HG03469 (cell line): ENCODE data around the gene HOXB9.

ENCODE experiments used
- ATAC-seq: cut with Tn5 transposase; IDR thresholded peaks from one replicate; pipeline ENCODE4 v1.9.1; 2021; ENCODE audit warnings: mild to moderate bottlenecking, moderate library complexity, moderate number of reproducible peaks; ENCODE audit not compliant: unreplicated experiment

The HOXB9 gene

GRCh38 chr17:48626245-48627117, at the start of gene HOXB9:
Gene HOXB9 (minus strand): TSS chr17:48626358. CDS start chr17:48626269, 89 bp downstream.
- ATAC-seq = no peak

GRCh38 chr17:48672340-48672739, 46.2 kb upstream of the HOXB9 start:
- ATAC-seq = no peak

- no peak for ATAC-seq
Measured at GRCh38 chr17:48671697-48672171, 45.6 kb upstream of the HOXB9 start.

- no peak for ATAC-seq
Measured at GRCh38 chr17:48663134-48663924, 37.2 kb upstream of the HOXB9 start.

GRCh38 chr17:48655913-48656312, 29.8 kb upstream of the HOXB9 start:
- ATAC-seq = no peak

- no peak for ATAC-seq
Measured at GRCh38 chr17:48649741-48650140, 23.6 kb upstream of the HOXB9 start.

GRCh38 chr17:48647963-48648245, 21.7 kb upstream of the HOXB9 start:
- no peak for ATAC-seq

GRCh38 chr17:48647103-48647962, 21.2 kb upstream of the HOXB9 start:
- ATAC-seq = no peak

- ATAC-seq = no peak
Measured at GRCh38 chr17:48646183-48647102, 20.3 kb upstream of the HOXB9 start.

- ATAC-seq = no peak
Measured at GRCh38 chr17:48645639-48646182, 19.6 kb upstream of the HOXB9 start.

GRCh38 chr17:48644910-48645557, 18.9 kb upstream of the HOXB9 start:
- ATAC-seq = no peak

- no peak for ATAC-seq
Measured at GRCh38 chr17:48644159-48644558, 18.0 kb upstream of the HOXB9 start.

- ATAC-seq = no peak
Measured at GRCh38 chr17:48643697-48644012, 17.5 kb upstream of the HOXB9 start.

- ATAC-seq = no peak
Measured at GRCh38 chr17:48642843-48643696, 16.9 kb upstream of the HOXB9 start.

GRCh38 chr17:48642059-48642842, 16.1 kb upstream of the HOXB9 start:
- ATAC-seq = no peak

- no peak for ATAC-seq
Measured at GRCh38 chr17:48641541-48642058, 15.4 kb upstream of the HOXB9 start.

- ATAC-seq = no peak
Measured at GRCh38 chr17:48640858-48641180, 14.7 kb upstream of the HOXB9 start.
